ENCODE measurements around the gene ENPEP. TPM values are rescaled to one million over a fixed set of nuclear protein-coding genes. Genes with fewer than 3 reads are reported as not detected.

Gene ENPEP
- total RNA-seq, 1 donor from 2014 or later: 6.0 TPM

- H3K4me3 ChIP-seq (ENCODE audit: low read depth, low read length): no peak overlapping the region
- TF ChIP-seq, protein P1, sequence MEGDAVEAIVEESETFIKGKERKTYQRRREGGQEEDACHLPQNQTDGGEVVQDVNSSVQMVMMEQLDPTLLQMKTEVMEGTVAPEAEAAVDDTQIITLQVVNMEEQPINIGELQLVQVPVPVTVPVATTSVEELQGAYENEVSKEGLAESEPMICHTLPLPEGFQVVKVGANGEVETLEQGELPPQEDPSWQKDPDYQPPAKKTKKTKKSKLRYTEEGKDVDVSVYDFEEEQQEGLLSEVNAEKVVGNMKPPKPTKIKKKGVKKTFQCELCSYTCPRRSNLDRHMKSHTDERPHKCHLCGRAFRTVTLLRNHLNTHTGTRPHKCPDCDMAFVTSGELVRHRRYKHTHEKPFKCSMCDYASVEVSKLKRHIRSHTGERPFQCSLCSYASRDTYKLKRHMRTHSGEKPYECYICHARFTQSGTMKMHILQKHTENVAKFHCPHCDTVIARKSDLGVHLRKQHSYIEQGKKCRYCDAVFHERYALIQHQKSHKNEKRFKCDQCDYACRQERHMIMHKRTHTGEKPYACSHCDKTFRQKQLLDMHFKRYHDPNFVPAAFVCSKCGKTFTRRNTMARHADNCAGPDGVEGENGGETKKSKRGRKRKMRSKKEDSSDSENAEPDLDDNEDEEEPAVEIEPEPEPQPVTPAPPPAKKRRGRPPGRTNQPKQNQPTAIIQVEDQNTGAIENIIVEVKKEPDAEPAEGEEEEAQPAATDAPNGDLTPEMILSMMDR (conservative IDR thresholded peaks at IDR 0.05; ENCODE audit: low read depth, low read length): no peak
Observed at GRCh38 chr4:110597582-110597981, 121.6 kb downstream of the ENPEP start.

DNA sequence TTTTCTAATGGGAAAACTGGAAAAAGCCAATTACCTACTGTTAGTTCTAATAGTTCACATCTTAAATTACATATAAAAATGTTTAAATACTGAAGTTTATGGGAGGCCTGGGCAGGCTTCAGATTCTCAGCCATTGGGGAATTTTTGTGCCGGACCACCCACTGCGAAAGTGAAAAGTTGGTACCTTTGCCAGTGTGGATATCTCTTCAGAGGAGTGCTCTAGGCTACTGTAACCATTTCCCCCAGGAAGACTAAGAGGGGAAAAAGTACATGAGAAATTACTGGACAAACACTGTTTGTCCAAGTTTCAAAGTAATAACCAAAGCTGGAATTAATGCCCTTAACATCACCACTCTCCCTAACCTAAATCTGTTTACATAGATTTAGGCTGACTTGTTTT lies 126.1 kb downstream of the ENPEP start:
- TF ChIP-seq, protein P1 (conservative IDR thresholded peaks at IDR 0.05; ENCODE audit: low read depth, low read length): no peak
- no peak overlapping the region for H3K4me3 ChIP-seq (ENCODE audit: low read depth, low read length)
- no peak for DNase-seq (ENCODE audit: low read depth)

More at GRCh38 chr4:110597582-110597981, 121.6 kb downstream of the ENPEP start:
- no peak for DNase-seq (ENCODE audit: low read depth)

DNA sequence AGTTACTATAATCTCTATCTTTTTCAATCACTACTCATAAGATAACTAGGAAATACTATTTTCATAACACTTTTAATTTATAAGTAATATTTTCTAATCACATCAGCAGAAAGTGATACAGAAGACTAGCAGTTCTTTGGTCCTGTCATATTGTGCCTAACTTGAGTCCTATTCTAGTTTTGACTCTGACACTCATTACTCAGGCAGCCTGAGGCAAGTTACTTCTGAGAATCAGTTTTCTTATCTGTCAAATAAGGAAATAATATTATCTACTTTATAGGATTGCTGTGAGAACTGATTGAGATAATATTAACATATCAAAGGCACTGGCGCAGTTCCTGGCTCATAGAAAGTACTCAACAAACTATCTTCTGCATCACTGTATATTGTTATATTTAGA lies 129.1 kb downstream of the ENPEP start:
- TF ChIP-seq, protein P1 (conservative IDR thresholded peaks at IDR 0.05; ENCODE audit: low read depth, low read length): no peak
- no peak for DNase-seq (ENCODE audit: low read depth)
- no peak overlapping the region for H3K4me3 ChIP-seq (ENCODE audit: low read depth, low read length)

DNA sequence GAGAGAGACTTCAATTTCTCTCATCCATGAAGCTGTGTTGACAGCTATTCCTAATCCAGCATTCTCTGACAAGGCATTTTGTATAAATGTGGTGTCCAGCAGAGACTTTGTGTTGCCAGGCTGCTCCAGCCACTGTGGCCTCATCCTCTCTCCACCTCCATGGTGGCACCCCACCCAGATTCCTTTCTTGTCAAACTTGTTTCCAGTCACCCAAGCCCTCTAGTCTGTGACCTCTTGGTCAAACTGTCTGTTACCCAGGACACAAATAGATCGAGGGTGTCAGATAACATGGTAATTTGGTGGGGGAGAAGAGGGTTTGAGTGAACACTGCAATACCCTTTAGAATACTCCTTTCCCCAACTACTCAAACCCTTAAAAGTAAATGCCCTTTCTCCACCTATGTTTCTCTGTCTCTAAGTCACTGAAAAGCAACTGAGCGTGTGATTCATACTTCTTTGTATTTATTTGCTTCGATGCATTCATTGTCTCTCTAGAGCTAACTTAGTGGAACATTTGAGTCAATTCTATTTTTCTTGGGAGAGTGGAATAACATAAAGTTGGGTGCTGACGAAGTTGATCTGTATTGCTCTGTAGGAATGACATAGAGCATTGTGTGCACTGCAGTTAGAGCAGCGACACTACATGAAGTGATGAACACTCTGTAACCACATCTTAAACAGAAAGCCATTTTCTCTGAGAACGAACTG lies 133.2 kb downstream of the ENPEP start:
- TF ChIP-seq, protein P1 (conservative IDR thresholded peaks at IDR 0.05; ENCODE audit: low read depth, low read length): no peak
- no peak for DNase-seq (ENCODE audit: low read depth)
- no peak overlapping the region for H3K4me3 ChIP-seq (ENCODE audit: low read depth, low read length)

GRCh38 chr4:110610620-110610939 lies 134.6 kb downstream of the ENPEP start:
- no peak for DNase-seq (ENCODE audit: low read depth)
- TF ChIP-seq, protein P1 (conservative IDR thresholded peaks at IDR 0.05; ENCODE audit: low read depth, low read length): no peak
- peak overlapping the region; percentile 54 for H3K4me3 ChIP-seq (ENCODE audit: low read depth, low read length)

DNA sequence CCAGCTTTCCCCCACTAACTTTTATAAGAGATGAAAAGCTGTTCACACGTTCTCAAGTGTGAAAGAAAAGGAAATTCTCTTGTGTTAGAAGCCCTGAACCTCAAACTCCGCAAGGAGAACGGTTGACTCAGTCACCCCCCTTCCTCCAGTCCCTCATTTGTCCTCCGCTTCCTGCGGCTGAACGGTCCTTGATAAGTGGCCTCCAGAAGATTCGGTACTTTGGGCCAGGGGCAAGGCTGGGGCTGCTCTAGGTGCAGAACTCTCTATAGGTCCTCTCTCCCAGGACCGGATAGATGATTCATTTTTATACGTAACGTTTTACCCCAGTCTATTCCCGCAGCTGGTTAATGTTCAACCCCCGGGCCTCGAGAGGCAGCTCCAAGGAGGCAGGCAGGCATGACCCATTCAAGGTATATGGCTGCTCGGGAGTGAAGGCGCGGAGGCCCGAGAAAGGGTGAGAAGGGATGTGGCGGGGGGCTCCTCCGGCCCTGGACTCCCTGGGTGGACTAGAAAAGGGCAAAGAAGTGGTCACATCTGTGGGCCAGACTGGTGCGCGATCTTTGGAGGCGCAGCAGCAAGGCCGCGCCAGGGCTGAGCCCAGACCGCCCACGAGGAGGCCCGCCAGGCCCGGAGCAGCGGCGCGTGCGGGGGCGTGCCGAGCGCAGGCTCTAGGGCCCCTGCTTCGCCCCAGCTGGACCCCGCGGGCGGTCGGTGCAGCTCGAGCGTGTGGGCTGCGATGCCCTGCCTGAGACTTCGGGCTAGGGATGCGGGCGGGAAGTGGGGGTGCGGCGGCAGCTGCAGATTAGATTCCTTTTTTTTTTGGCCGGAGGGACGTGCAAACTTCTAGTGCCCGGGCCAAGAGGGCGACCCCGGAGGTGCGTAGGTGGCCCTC lies 135.2 kb downstream of the ENPEP start:
- H3K4me3 ChIP-seq (ENCODE audit: low read depth, low read length): peak overlapping the region; percentile 54
- peak; percentile 61 for DNase-seq (ENCODE audit: low read depth)
- TF ChIP-seq, protein P1 (conservative IDR thresholded peaks at IDR 0.05; ENCODE audit: low read depth, low read length): no peak

Data from epithelial cell of proximal tubule (primary cell).